GM19035 (cell line): ENCODE results near the gene CFAP410.
"Not testable (repeated sequence)": the region's sequence is repeated elsewhere in the genome, so short reads cannot be mapped to it uniquely, and the experiment has no call there.

Experiments used
- ATAC-seq: cut with Tn5 transposase; IDR thresholded peaks from one replicate; pipeline ENCODE4 v1.9.1; 2021; ENCODE audit not compliant: unreplicated experiment

CFAP410 gene

GRCh38 chr21:44288251-44289110 lies 50.7 kb downstream of the CFAP410 start:
- no peak for ATAC-seq

DNA sequence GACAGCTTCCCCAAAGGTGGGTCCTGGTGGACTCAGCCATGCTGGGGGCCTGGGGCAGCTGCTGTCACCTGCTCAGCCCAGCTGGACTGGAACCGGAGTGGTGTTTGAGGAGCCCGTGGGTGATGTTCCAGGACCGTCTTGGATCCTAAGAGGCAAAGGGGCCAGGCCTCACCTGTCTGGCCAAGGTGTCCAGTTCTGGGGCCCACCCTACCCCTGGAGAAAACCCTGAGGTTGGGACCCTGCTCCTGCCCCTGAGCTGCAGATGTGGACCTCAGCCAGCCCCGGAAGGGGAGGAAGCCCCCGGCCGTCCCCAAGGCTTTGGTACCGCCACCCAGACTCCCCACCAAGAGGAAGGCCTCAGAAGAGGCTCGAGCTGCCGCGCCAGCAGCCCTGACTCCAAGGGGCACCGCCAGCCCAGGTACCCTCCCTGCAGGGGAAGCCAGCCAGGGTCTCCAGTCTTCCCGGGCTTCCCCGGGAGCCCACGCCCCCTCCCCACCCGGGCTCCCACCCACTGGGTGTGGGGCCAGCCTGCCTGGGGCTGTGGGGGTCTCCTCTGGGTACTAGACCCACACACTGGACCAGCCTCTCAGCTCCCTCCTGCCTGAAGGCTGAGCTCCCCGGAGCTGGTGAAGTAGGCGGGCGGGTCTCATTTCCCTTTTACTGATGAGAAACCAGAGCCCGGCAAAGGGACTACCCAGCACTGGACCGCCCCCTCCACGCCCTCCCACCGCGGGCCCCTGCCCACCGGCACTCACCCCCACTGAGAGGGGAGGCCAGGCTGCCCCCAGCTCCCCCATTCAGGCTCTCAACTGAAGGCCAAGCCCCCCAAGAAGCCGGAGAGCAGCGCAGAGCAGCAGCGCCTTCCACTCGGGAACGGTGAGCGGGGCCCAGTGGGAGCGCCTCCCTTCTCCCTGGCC lies 52.2 kb downstream of the CFAP410 start:
- ATAC-seq: no peak

- no peak for ATAC-seq
Measured at GRCh38 chr21:44286086-44286715, 53.0 kb downstream of the CFAP410 start.

GRCh38 chr21:44285138-44285992 lies 53.8 kb downstream of the CFAP410 start, which contains the start of gene AIRE:
Gene AIRE (plus strand): TSS chr21:44285876. CDS start chr21:44286007, 131 bp downstream.
- ATAC-seq: no peak

GRCh38 chr21:44283948-44284347 lies 55.2 kb downstream of the CFAP410 start:
- no peak for ATAC-seq

- not testable (repeated sequence) for ATAC-seq
Measured at GRCh38 chr21:44283211-44283785, 55.9 kb downstream of the CFAP410 start.

GRCh38 chr21:44282370-44282769 lies 56.8 kb downstream of the CFAP410 start:
- no peak for ATAC-seq

- no peak for ATAC-seq
Measured at GRCh38 chr21:44281801-44282200, 57.4 kb downstream of the CFAP410 start.

GRCh38 chr21:44279354-44280260 lies 59.6 kb downstream of the CFAP410 start:
- ATAC-seq: no peak
